PC-9 (cell line): ENCODE data around the gene PEX14.

ENCODE experiments used
- EZH2 ChIP-seq: fragments of 200-600 bp; sonication (generic); IDR thresholded peaks from 2 replicates; pipeline ENCODE4 v1.8.0; 2017; ENCODE audit warnings: antibody characterized with exemption, low read depth
- TF ChIP-seq, protein P1 (sequence below): fragments of 200-600 bp; sonication (generic); conservative IDR thresholded peaks from 2 replicates; pipeline ENCODE4 v1.6.1; 2017; ENCODE audit warnings: mixed run types, antibody characterized with exemption, mild to moderate bottlenecking, moderate library complexity

DNA sequence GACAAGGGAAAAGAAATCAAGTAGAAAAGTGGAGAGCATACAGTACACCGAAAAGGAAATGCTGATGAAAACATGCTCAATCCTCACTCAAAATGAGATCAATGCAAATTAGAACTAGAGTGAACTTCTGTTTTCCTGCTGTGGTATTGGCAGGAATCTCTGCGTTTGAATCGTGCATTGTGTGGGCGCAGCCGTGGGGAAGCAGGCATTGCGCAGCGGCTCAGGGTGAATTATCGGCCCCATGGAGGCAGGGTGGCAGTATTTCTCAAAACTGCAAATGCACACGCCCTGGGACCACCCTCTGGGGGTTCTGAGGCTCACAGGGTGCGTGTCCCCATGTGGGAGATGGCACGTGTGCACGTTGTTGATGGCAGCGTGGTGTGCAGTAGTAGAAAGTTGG lies 140.6 kb downstream of the PEX14 start:
- TF ChIP-seq, protein P1, sequence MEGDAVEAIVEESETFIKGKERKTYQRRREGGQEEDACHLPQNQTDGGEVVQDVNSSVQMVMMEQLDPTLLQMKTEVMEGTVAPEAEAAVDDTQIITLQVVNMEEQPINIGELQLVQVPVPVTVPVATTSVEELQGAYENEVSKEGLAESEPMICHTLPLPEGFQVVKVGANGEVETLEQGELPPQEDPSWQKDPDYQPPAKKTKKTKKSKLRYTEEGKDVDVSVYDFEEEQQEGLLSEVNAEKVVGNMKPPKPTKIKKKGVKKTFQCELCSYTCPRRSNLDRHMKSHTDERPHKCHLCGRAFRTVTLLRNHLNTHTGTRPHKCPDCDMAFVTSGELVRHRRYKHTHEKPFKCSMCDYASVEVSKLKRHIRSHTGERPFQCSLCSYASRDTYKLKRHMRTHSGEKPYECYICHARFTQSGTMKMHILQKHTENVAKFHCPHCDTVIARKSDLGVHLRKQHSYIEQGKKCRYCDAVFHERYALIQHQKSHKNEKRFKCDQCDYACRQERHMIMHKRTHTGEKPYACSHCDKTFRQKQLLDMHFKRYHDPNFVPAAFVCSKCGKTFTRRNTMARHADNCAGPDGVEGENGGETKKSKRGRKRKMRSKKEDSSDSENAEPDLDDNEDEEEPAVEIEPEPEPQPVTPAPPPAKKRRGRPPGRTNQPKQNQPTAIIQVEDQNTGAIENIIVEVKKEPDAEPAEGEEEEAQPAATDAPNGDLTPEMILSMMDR, result no peak
- no peak for TF ChIP-seq EZH2
